SU-DHL-6 (cell line): ENCODE measurements around the gene OR8A1.

Source experiments
- H2AFZ ChIP-seq: fragments of 200-600 bp; sonication (generic); 2 replicates; pipeline ENCODE4 v1.6.1; 2014; ENCODE audit warnings: low read depth, mild to moderate bottlenecking, moderate library complexity, mixed read lengths, antibody characterized with exemption, low read length; ENCODE audit not compliant: severe bottlenecking
- H3F3A ChIP-seq: fragments of 200-600 bp; shearing (Covaris generic); 2 replicates; pipeline ENCODE4 v1.6.0; 2016; ENCODE audit warnings: antibody characterized with exemption, mild to moderate bottlenecking; ENCODE audit not compliant: insufficient read depth
- H3K27ac ChIP-seq: fragments of 200-600 bp; sonication (generic); 2 replicates; pipeline ENCODE4 v1.5.1; 2016; ENCODE audit warnings: low read depth, mild to moderate bottlenecking, low read length, moderate library complexity, mixed read lengths
- H3K27me3 ChIP-seq: fragments of 200-600 bp; sonication (generic), shearing (Covaris generic); 2 replicates; pipeline ENCODE4 v1.6.0; 2014; ENCODE audit warnings: mild to moderate bottlenecking, low read length
- H3K36me3 ChIP-seq: fragments of 200-600 bp; sonication (generic); 2 replicates; pipeline ENCODE4 v1.6.1; 2014; ENCODE audit warnings: mild to moderate bottlenecking, low read length, mixed read lengths
- H3K4me2 ChIP-seq: fragments of 300-600, 200-600 bp; shearing (Covaris generic), sonication (generic); 2 replicates; pipeline ENCODE4 v1.6.0; 2014; ENCODE audit warnings: low read length, low read depth, mild to moderate bottlenecking; ENCODE audit not compliant: poor library complexity, severe bottlenecking
- H3K4me3 ChIP-seq: fragments of 200-600 bp; sonication (generic); 2 replicates; pipeline ENCODE4 v1.5.1; 2014; ENCODE audit warnings: antibody characterized with exemption, low read length, mild to moderate bottlenecking, mixed read lengths; ENCODE audit not compliant: insufficient read depth, poor library complexity, severe bottlenecking
- H3K79me2 ChIP-seq: fragments of 200-600 bp; sonication (generic); 2 replicates; pipeline ENCODE4 v1.6.1; 2014; ENCODE audit warnings: mild to moderate bottlenecking, low read length, moderate library complexity; ENCODE audit not compliant: insufficient read depth
- H3K9ac ChIP-seq: fragments of 200-600 bp; sonication (generic); 2 replicates; pipeline ENCODE4 v1.7.0; 2014; ENCODE audit warnings: mild to moderate bottlenecking, low read length
- H3K9me2 ChIP-seq: fragments of 200-600 bp; sonication (generic); replicated peaks from 2 replicates; pipeline ENCODE4 v1.6.1; 2014; ENCODE audit warnings: low read length; ENCODE audit not compliant: insufficient read depth
- H3K9me3 ChIP-seq: fragments of 200-600 bp; sonication (generic); 2 replicates; pipeline ENCODE4 v1.6.1; 2014; ENCODE audit warnings: low read length, mixed read lengths; ENCODE audit not compliant: insufficient read depth
- H4K20me1 ChIP-seq: fragments of 200-600 bp; sonication (generic); 2 replicates; pipeline ENCODE4 v1.6.1; 2014; ENCODE audit warnings: low read depth, mild to moderate bottlenecking, antibody characterized with exemption, low read length, moderate library complexity, mixed read lengths
- CTCF ChIP-seq: fragments of 200-600 bp; sonication (generic); IDR thresholded peaks from one replicate; pipeline ENCODE4 v1.5.1; 2017; ENCODE audit warnings: antibody characterized with exemption, mild to moderate bottlenecking, low read length, moderate library complexity; ENCODE audit not compliant: insufficient read depth, poor library complexity, severe bottlenecking
- EZH2phosphoT487 ChIP-seq: fragments of 200-600 bp; sonication (generic), shearing (Covaris generic); conservative IDR thresholded peaks from 2 replicates; pipeline ENCODE4 v1.6.1; 2018; ENCODE audit warnings: mild to moderate bottlenecking, antibody characterized with exemption, low read length, moderate library complexity, mixed read lengths

The OR8A1 gene

DNA sequence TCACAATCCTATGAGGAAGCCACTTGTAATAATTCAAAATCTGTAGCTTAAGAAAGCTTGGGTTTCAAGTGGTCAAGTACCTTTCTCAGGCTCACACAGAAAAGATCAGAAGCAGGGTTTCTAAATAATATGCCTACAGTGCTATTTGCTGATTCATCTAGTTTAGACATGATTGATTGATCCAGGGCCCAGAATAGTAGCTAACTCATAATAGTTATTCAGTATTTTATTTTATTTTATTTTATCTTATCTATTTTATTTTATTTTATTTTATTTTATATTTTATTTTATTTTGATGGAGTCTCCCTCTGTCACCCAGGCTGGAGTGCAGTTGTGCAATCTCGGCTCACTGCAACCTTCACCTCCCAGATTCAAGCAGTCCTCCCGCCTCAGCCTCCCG lies 25.5 kb downstream of the OR8A1 start:
- Histone ChIP-seq H3K4me3 (no peak overlapping the region), H3K9ac (no peak overlapping the region), H3K4me2 (no peak overlapping the region), H3F3A (no peaks in the 10 kb centered on the region), H3K27me3 (no peaks in the 10 kb centered on the region), H3K79me2 (no peaks in the 10 kb centered on the region), H3K36me3 (no peaks in the 10 kb centered on the region), H2AFZ (no peak overlapping the region), H3K9me2 (no peaks in the 10 kb centered on the region), H4K20me1 (no peaks in the 10 kb centered on the region), H3K27ac (no peak overlapping the region), H3K9me3 (no peaks in the 10 kb centered on the region)
- TF ChIP-seq EZH2phosphoT487: no peak
- TF ChIP-seq CTCF: no peak

DNA sequence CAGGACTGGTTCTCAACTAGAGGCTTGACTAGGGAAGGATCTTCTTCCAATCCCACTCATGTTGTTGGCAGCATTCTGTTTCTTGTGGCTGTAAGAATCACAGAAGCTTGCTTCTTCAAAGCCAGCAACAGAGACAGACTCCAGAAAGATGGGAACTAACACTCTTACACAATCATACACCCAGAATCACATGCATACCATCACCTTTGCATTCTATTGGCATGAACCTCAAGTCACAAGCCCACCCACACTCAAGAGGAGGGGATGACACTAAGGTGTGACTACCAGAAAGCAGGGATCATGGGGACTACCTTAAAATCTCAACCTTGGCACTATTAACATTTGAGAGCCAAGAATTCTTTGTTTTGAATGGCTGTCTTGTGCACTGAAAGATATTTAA lies 27.8 kb downstream of the OR8A1 start:
- no peak overlapping the region for H3K27ac ChIP-seq
- no peaks in the 10 kb centered on the region for H4K20me1 ChIP-seq
- no peaks in the 10 kb centered on the region for H3K27me3 ChIP-seq
- no peaks in the 10 kb centered on the region for H3K36me3 ChIP-seq
- H3K9me3 ChIP-seq: no peaks in the 10 kb centered on the region
- H3K4me3 ChIP-seq: no peak overlapping the region
- no peak overlapping the region for H3K9ac ChIP-seq
- TF ChIP-seq CTCF (no peak), EZH2phosphoT487 (no peak)
- H3K79me2 ChIP-seq: no peaks in the 10 kb centered on the region
- H3F3A ChIP-seq: no peaks in the 10 kb centered on the region
- H3K9me2 ChIP-seq: no peaks in the 10 kb centered on the region
- no peak overlapping the region for H3K4me2 ChIP-seq
- H2AFZ ChIP-seq: no peak overlapping the region

DNA sequence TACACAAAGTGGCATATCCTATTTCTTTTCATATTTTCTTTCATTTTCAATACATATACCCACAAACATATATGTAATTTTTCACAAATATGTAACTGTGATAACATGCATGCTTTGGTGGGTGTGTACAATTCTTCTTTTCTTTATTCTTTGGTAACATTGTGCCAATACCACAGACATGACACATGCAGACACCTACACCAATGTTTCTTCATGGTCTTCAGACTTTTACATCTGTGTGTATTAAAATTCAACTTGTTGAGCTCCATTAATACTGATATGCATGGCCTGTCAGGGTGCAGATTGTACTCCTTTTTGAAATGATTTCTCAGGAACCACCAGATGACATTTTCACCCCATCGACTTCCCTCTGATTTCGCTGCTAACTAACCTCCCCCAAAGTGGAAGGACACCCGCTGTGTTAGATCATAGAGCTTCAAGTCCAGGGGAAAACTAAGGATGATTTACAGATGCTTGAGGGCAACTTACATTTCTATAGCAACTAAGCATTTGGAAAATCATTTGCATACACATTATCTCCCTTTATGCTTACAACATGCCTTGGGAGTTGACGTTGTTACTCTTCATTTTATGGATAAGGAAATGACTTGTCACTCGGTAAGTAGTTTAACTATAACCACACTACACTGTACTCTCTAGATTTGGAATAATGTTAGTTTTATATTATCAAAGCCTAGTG lies 31.0 kb downstream of the OR8A1 start:
- TF ChIP-seq EZH2phosphoT487 (no peak), CTCF (no peak)
- Histone ChIP-seq H4K20me1 (no peaks in the 10 kb centered on the region), H3K27me3 (no peaks in the 10 kb centered on the region), H3K9me2 (no peaks in the 10 kb centered on the region), H3K79me2 (no peaks in the 10 kb centered on the region), H3F3A (no peaks in the 10 kb centered on the region), H3K9me3 (no peaks in the 10 kb centered on the region), H3K36me3 (no peaks in the 10 kb centered on the region), H3K27ac (no peak overlapping the region), H2AFZ (no peak overlapping the region), H3K4me2 (no peak overlapping the region), H3K9ac (no peak overlapping the region), H3K4me3 (no peak overlapping the region)
